OCI-LY1 (cell line): ENCODE data around the gene TMEM212.

Source experiments
- CTCF ChIP-seq: fragments of 200-600 bp; sonication (generic), shearing (Covaris generic); IDR thresholded peaks from 2 replicates; pipeline ENCODE4 v1.5.1; 2017; ENCODE audit warnings: mild to moderate bottlenecking, antibody characterized with exemption, low read length, moderate library complexity, mixed read lengths
- EZH2 ChIP-seq: fragments of 200-600 bp; sonication (generic), shearing (Covaris generic); IDR thresholded peaks from 2 replicates; pipeline ENCODE4 v1.8.0; 2017; ENCODE audit warnings: borderline replicate concordance, mixed run types, mild to moderate bottlenecking, antibody characterized with exemption, low read length, moderate library complexity, mixed read lengths

- TF ChIP-seq CTCF: no peak
- TF ChIP-seq EZH2: no peak
Measured at GRCh38 chr3:171863920-171864319, 20.8 kb downstream of the TMEM212 start.
